ENCODE measurements around the gene ACOX3.
"Not testable (repeated sequence)": the region's sequence is repeated elsewhere in the genome, so short reads cannot be mapped to it uniquely, and the experiment has no call there.

ACOX3 gene

DNA sequence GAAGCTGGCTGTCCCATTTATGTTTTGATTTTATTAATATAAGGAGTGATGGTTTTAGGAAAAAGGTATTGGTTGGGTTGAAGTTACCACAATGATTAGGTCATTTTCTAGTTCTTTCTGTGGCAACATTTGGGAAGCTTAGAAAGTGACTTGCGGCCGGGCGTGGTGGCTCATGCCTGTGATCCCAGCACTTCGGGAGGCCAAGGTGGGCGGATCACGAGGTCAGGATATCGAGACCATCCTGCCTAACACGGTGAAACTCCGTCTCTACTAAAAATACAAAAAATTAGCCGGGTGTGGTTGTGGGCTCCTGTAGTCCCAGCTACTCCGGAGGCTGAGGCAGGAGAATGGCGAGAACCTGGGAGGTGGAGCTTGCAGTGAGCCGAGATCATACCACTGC lies 54.4 kb downstream of the ACOX3 start:
- H3K9ac ChIP-seq (ENCODE audit: low read length); H3K27ac ChIP-seq (ENCODE audit: low read depth, low read length); H3K9me3 ChIP-seq (ENCODE audit: control insufficient read depth, insufficient read depth, low read depth, low read length); H3K4me1 ChIP-seq (ENCODE audit: control insufficient read depth, insufficient read depth, low read length); H3K36me3 ChIP-seq (ENCODE audit: control insufficient read depth, insufficient read depth, low read length); H3K27me3 ChIP-seq (ENCODE audit: control insufficient read depth, insufficient read depth, low read length); H3K4me3 ChIP-seq (ENCODE audit: low read depth, low read length): not testable (repeated sequence)

GRCh38 chr4:8385611-8386010 lies 54.9 kb downstream of the ACOX3 start:
- Histone ChIP-seq H3K4me3 (ENCODE audit: low read depth, low read length) (no peak overlapping the region), H3K4me1 (ENCODE audit: control insufficient read depth, insufficient read depth, low read length) (no peaks in the 10 kb centered on the region; the same call in 1 of the 2 replicates), H3K27ac (ENCODE audit: low read depth, low read length) (no peak overlapping the region)

GRCh38 chr4:8385106-8385505 lies 55.4 kb downstream of the ACOX3 start:
- H3K27me3 ChIP-seq (ENCODE audit: control insufficient read depth, insufficient read depth, low read length) = no peaks in the 10 kb centered on the region
- 0 out of 2 replicates have a peak, but pooled peaks cover 8% of the 10 kb centered on the region for H3K36me3 ChIP-seq (ENCODE audit: control insufficient read depth, insufficient read depth, low read length)
- H3K4me1 ChIP-seq (ENCODE audit: control insufficient read depth, insufficient read depth, low read length) = no peaks in the 10 kb centered on the region; the same call in 1 of the 2 replicates
- H3K9ac ChIP-seq (ENCODE audit: low read length) = no peak overlapping the region
- H3K9me3 ChIP-seq (ENCODE audit: control insufficient read depth, insufficient read depth, low read depth, low read length) = no peaks in the 10 kb centered on the region
- H3K27ac ChIP-seq (ENCODE audit: low read depth, low read length) = no peak overlapping the region
- H3K4me3 ChIP-seq (ENCODE audit: low read depth, low read length) = no peak overlapping the region

More at GRCh38 chr4:8385611-8386010, 54.9 kb downstream of the ACOX3 start:
- Histone ChIP-seq H3K9ac (ENCODE audit: low read length) (no peak overlapping the region), H3K36me3 (ENCODE audit: control insufficient read depth, insufficient read depth, low read length) (0 out of 2 replicates have a peak, but pooled peaks cover 8% of the 10 kb centered on the region), H3K9me3 (ENCODE audit: control insufficient read depth, insufficient read depth, low read depth, low read length) (no peaks in the 10 kb centered on the region), H3K27me3 (ENCODE audit: control insufficient read depth, insufficient read depth, low read length) (no peaks in the 10 kb centered on the region)

- Histone ChIP-seq H3K36me3 (ENCODE audit: control insufficient read depth, insufficient read depth, low read length) (0 out of 2 replicates have a peak, but pooled peaks cover 8% of the 10 kb centered on the region), H3K9me3 (ENCODE audit: control insufficient read depth, insufficient read depth, low read depth, low read length) (no peaks in the 10 kb centered on the region), H3K27ac (ENCODE audit: low read depth, low read length) (no peak overlapping the region), H3K9ac (ENCODE audit: low read length) (no peak overlapping the region), H3K4me3 (ENCODE audit: low read depth, low read length) (no peak overlapping the region), H3K27me3 (ENCODE audit: control insufficient read depth, insufficient read depth, low read length) (no peaks in the 10 kb centered on the region), H3K4me1 (ENCODE audit: control insufficient read depth, insufficient read depth, low read length) (no peaks in the 10 kb centered on the region; the same call in 1 of the 2 replicates)
These were observed 56.0 kb downstream of the ACOX3 start for GRCh38 chr4:8384397-8385060.

DNA sequence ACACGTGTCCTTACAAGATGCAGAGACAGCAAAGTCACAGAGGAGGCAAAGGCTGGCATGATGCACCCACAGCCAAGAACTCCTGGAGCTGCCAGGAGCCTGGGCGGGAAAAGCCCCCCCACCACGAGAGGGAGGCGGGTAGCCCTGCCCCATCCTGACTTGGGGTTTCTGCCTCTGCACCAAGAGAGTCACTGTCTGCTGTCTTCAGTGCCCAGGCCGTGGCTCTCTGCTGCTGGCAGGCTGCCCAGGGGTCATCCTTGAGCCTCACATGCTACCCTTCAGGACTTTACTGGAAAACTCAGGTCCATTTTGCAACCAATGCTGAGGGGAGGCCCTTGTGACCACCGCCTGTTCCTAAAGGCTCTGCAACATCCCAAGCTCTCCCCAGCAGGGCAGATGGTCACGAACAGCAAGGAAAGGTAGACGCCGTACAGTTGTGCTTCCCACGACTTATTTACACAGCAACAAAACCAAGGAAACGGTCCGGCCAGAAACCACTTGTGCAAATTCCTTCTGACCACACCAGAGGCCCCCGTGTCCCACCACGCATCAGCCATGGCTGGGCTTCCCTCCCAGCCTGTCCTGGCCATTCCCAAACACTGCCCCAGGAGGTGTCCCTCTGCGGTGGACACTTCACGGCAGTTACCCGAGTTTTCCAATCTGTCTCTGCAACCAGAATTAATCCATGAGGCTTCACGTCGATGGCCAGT lies 56.9 kb downstream of the ACOX3 start:
- Histone ChIP-seq H3K36me3 (ENCODE audit: control insufficient read depth, insufficient read depth, low read length) (0 out of 2 replicates have a peak, but pooled peaks cover 5% of the 10 kb centered on the region), H3K27ac (ENCODE audit: low read depth, low read length) (no peak overlapping the region), H3K4me3 (ENCODE audit: low read depth, low read length) (no peak overlapping the region), H3K27me3 (ENCODE audit: control insufficient read depth, insufficient read depth, low read length) (no peaks in the 10 kb centered on the region), H3K9me3 (ENCODE audit: control insufficient read depth, insufficient read depth, low read depth, low read length) (no peaks in the 10 kb centered on the region), H3K9ac (ENCODE audit: low read length) (no peak overlapping the region), H3K4me1 (ENCODE audit: control insufficient read depth, insufficient read depth, low read length) (no peaks in the 10 kb centered on the region; the same call in 1 of the 2 replicates)

GRCh38 chr4:8383016-8383415 lies 57.5 kb downstream of the ACOX3 start:
- Histone ChIP-seq H3K9ac (ENCODE audit: low read length) (no peak overlapping the region), H3K9me3 (ENCODE audit: control insufficient read depth, insufficient read depth, low read depth, low read length) (no peaks in the 10 kb centered on the region), H3K36me3 (ENCODE audit: control insufficient read depth, insufficient read depth, low read length) (0 out of 2 replicates have a peak, but pooled peaks cover 5% of the 10 kb centered on the region), H3K4me1 (ENCODE audit: control insufficient read depth, insufficient read depth, low read length) (no peaks in the 10 kb centered on the region; the same call in 1 of the 2 replicates), H3K27ac (ENCODE audit: low read depth, low read length) (no peak overlapping the region), H3K4me3 (ENCODE audit: low read depth, low read length) (no peak overlapping the region), H3K27me3 (ENCODE audit: control insufficient read depth, insufficient read depth, low read length) (no peaks in the 10 kb centered on the region)

DNA sequence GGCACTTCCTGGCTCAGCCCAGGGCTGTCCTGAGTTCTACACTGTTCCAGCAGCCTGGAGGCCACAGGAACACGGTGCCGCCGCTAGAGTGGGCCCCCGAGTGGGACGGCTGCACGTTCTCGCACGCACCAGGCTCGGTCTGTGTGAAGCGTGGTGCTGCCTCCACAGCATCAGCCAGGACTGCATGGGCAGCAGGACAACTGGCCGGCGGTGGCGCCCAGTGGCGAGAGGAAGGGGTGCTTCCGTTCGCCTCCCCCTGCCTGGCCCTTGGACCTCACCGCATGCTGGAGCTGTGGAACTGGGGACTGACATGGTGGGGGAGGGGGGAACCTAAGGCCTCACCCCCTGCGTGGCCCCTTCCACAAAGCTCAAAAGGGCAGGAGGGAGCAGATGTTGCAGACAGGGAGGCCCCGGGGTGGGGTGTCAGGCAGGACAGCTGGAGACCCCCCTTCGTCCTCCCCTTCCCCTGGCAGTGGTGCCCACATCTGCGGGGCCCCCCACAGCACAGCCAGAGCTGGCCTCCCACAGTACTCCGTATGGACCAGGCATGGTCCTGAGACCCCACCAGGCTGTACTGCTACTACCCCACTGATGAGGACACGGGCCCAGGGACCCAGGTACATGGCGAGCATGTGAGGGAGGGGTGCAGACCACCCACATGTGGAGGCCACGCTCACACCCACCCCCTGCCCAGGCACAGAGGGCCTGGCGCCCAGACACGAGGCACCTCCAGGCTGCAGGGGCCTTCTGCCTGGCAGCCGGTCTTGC lies 58.5 kb downstream of the ACOX3 start:
- Histone ChIP-seq H3K9me3 (ENCODE audit: control insufficient read depth, insufficient read depth, low read depth, low read length) (no peaks in the 10 kb centered on the region), H3K27me3 (ENCODE audit: control insufficient read depth, insufficient read depth, low read length) (no peaks in the 10 kb centered on the region), H3K4me1 (ENCODE audit: control insufficient read depth, insufficient read depth, low read length) (peaks cover 2% of the 10 kb centered on the region; the same call in 1 of the 2 replicates), H3K27ac (ENCODE audit: low read depth, low read length) (no peak overlapping the region), H3K4me3 (ENCODE audit: low read depth, low read length) (no peak overlapping the region), H3K9ac (ENCODE audit: low read length) (no peak overlapping the region), H3K36me3 (ENCODE audit: control insufficient read depth, insufficient read depth, low read length) (0 out of 2 replicates have a peak, but pooled peaks cover 1% of the 10 kb centered on the region)

DNA sequence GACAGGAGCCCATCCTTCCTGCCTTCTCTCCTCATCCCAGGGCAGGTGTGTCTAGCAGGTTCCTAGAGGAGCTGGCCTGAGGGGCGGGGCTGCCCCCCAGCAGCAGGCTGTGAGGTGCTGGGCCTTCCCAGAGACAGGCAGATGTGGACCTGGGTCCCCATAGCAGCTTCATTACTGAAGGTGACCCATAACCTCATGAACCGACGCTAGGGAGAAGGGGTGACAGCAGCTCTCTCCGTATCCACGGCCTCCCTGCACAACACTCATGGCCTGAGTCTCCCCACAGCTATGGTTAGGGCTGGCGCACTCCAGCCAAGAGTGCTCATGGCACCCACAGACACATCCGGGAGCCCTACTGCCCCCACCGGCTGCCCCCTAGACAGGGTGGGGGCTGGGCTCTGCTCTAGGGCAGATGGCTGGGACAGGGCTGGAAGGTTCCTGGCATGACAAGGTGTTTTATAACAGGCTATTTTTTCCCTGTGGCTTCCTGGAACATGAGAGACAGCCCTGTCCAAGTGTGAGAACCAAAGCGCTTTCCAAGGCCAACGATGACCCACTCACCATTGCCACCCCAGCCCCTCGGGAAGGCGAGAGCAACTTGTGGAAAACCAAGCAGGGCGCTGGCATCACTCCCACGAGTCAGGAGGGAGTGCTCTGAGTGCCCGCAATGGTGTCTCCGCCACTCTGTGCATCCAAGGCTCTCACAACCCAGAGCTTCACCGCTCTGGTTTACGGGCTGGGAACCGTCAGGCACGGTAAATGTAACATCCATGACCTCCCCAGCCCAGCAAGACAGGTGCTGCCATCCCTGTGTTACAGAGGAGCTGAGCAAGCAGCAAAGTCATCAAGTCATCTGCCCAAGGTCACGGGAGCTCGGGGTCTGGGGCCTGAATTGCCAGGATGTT lies 59.8 kb downstream of the ACOX3 start:
- Histone ChIP-seq H3K36me3 (ENCODE audit: control insufficient read depth, insufficient read depth, low read length) (no peaks in the 10 kb centered on the region), H3K9me3 (ENCODE audit: control insufficient read depth, insufficient read depth, low read depth, low read length) (no peaks in the 10 kb centered on the region), H3K4me3 (ENCODE audit: low read depth, low read length) (no peak overlapping the region), H3K9ac (ENCODE audit: low read length) (no peak overlapping the region), H3K27me3 (ENCODE audit: control insufficient read depth, insufficient read depth, low read length) (no peaks in the 10 kb centered on the region), H3K27ac (ENCODE audit: low read depth, low read length) (no peak overlapping the region), H3K4me1 (ENCODE audit: control insufficient read depth, insufficient read depth, low read length) (peaks cover 10% of the 10 kb centered on the region; the same call in 1 of the 2 replicates)

GRCh38 chr4:8379771-8380170 lies 60.8 kb downstream of the ACOX3 start:
- Histone ChIP-seq H3K27ac (ENCODE audit: low read depth, low read length) (no peak overlapping the region), H3K9ac (ENCODE audit: low read length) (no peak overlapping the region), H3K36me3 (ENCODE audit: control insufficient read depth, insufficient read depth, low read length) (no peaks in the 10 kb centered on the region)

DNA sequence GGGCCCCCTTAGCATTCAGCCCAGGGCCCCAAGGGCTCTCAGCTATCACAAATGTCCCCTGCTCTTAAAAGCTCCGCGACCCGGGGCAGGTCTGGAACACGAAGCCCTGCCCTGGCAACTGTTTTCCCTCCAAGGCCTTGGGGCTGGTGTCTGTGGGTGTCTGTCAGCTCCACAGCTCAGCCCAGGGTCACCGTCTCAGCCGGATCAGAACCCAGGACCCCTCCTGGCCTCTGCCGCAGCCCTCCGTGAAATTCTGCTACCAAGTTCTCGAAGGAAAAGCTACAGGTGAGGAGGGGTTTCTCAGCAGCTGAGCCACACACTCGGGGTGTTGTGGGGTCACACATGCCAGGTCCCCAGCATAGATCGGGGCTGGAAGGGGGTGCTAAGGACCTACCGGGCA lies 61.2 kb downstream of the ACOX3 start:
- no peaks in the 10 kb centered on the region for H3K9me3 ChIP-seq (ENCODE audit: control insufficient read depth, insufficient read depth, low read depth, low read length)
- no peaks in the 10 kb centered on the region for H3K27me3 ChIP-seq (ENCODE audit: control insufficient read depth, insufficient read depth, low read length)
- peaks cover 10% of the 10 kb centered on the region; the same call in 1 of the 2 replicates for H3K4me1 ChIP-seq (ENCODE audit: control insufficient read depth, insufficient read depth, low read length)
- no peak overlapping the region for H3K27ac ChIP-seq (ENCODE audit: low read depth, low read length)
- no peak overlapping the region for H3K4me3 ChIP-seq (ENCODE audit: low read depth, low read length)
- H3K36me3 ChIP-seq (ENCODE audit: control insufficient read depth, insufficient read depth, low read length) = no peaks in the 10 kb centered on the region
- no peak overlapping the region for H3K9ac ChIP-seq (ENCODE audit: low read length)

More at GRCh38 chr4:8379771-8380170, 60.8 kb downstream of the ACOX3 start:
- H3K9me3 ChIP-seq (ENCODE audit: control insufficient read depth, insufficient read depth, low read depth, low read length) = no peaks in the 10 kb centered on the region
- H3K4me3 ChIP-seq (ENCODE audit: low read depth, low read length) = no peak overlapping the region
- no peaks in the 10 kb centered on the region for H3K27me3 ChIP-seq (ENCODE audit: control insufficient read depth, insufficient read depth, low read length)
- peaks cover 10% of the 10 kb centered on the region; the same call in 1 of the 2 replicates for H3K4me1 ChIP-seq (ENCODE audit: control insufficient read depth, insufficient read depth, low read length)

Data from HUES6 (cell line).